ENCODE measurements around the gene KAT6B. TPM values are rescaled to one million over a fixed set of nuclear protein-coding genes. Genes with fewer than 3 reads are reported as not detected.

KAT6B gene
- total RNA-seq, 5 donors from 2014 or later (not counting 1 experiment from before 2014, with no cell fraction given), result 46.2 to 94.4 (median 52.4) TPM

DNA sequence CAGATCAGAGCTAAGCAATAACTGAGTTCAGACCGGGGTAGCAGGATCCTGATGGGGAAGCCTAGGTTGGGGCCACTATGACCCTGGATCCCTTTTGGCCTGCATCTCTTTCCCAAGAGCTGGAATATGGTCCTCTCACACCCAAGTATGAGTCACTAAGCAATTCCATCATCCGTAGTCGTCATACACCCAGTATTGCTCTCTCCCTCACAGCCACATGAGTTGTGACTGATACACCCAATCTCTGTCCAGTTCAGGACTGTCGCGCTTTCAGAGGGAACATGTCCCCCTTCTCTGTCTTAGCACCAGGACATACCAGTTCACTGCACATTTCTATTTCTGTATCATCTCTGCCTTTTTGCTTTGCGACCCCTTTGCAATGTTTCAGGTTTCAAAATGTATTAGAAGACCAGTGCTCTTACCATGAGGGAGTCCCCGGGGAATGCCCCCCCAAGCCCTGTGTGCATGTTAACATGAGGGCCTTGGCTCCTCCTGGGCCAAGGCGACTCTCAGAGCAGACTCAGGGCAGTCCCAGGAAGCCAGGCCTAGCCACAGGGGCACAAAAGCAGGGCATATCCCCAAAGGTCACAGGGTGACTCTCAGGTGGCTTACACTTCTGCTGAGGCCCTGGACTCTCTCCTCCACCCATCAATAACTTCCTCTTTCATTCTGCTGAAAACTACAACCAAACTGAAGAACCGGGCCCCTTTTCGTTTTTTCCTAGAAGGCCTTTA, 209.7 kb downstream of the KAT6B start:
- Histone ChIP-seq H3K9me3 (no peaks in the 10 kb centered on the region), H3K36me3 (ENCODE audit: control insufficient read depth in 2 of 2, extremely low read depth in 1 of 2, insufficient read depth in 1 of 2, low read length in 1 of 2) (peaks cover 0 to under 1% of the 10 kb centered on the region in 2 donors), H3K4me3 (ENCODE audit: control insufficient read depth in 1 of 2, extremely low read depth in 1 of 2, low read length in 1 of 2) (no peak overlapping the region), H3K27me3 (replicated peaks in 1 of 2; ENCODE audit: control insufficient read depth in 2 of 2, extremely low read depth in 1 of 2, insufficient read depth in 2 of 2, low read length in 1 of 2) (peaks cover 0 to 2% of the 10 kb centered on the region in 2 experiments), H3K4me1 (ENCODE audit: control insufficient read depth in 1 of 2, extremely low read depth in 1 of 2, insufficient read depth in 2 of 2, low read length in 2 of 2) (no peaks in the 10 kb centered on the region), H3K27ac (ENCODE audit: low read length) (no peak overlapping the region)
- WGBS (ENCODE audit: insufficient coverage), result 81% methylated on average over 10 of the region's 10 CpGs
- no peak overlapping the region for H3K27ac Mint-ChIP-seq
- no peak for ATAC-seq (replicated peaks in 1 of 4)
- H3K27me3 Mint-ChIP-seq, result no peaks in the 10 kb centered on the region
- H3K36me3 Mint-ChIP-seq, result peaks cover 6% of the 10 kb centered on the region
- H3K4me3 Mint-ChIP-seq, result no peak overlapping the region
- no peaks in the 10 kb centered on the region for H3K9me3 Mint-ChIP-seq
- POLR2A ChIA-PET, result no interaction called here
- CTCF ChIA-PET, result interaction anchor here in 1 of 2 donors (0.8 kb wide), 1 partner anchor 16 kb away, joined by 3 read pairs; no protein-coding TSS in a partner anchor
- no peak for DNase-seq
- H3K4me1 Mint-ChIP-seq, result peaks cover 9 to 15% (median 14%) of the 10 kb centered on the region in 3 donors

- H3K27ac ChIP-seq (ENCODE audit: low read length), result no peak overlapping the region
- H3K4me3 ChIP-seq (ENCODE audit: control insufficient read depth in 1 of 2, extremely low read depth in 1 of 2, low read length in 1 of 2), result no peak overlapping the region
- H3K36me3 ChIP-seq (ENCODE audit: control insufficient read depth in 2 of 2, extremely low read depth in 1 of 2, insufficient read depth in 1 of 2, low read length in 1 of 2), result no peaks in the 10 kb centered on the region
- H3K9me3 ChIP-seq, result no peaks in the 10 kb centered on the region
- DNase-seq (no peak), ATAC-seq (replicated peaks in 1 of 4) (no peak)
- Mint-ChIP-seq H3K36me3 (peaks cover 6% of the 10 kb centered on the region), H3K27ac (no peak overlapping the region), H3K4me3 (no peak overlapping the region), H3K27me3 (no peaks in the 10 kb centered on the region), H3K9me3 (no peaks in the 10 kb centered on the region), H3K4me1 (peaks cover 9 to 16% (median 15%) of the 10 kb centered on the region in 3 donors)
- H3K27me3 ChIP-seq (replicated peaks in 1 of 2; ENCODE audit: control insufficient read depth in 2 of 2, extremely low read depth in 1 of 2, insufficient read depth in 2 of 2, low read length in 1 of 2), result peaks cover 0 to 5% of the 10 kb centered on the region in 2 experiments
- POLR2A ChIA-PET, result no interaction called here
- CTCF ChIA-PET, result interaction anchor here in 1 of 2 donors (0.8 kb wide), 1 partner anchor 18 kb away, joined by 3 read pairs; no protein-coding TSS in a partner anchor
- 90% methylated on average over 16 of the region's 32 CpGs for WGBS (ENCODE audit: insufficient coverage)
- no peaks in the 10 kb centered on the region for H3K4me1 ChIP-seq (ENCODE audit: control insufficient read depth in 1 of 2, extremely low read depth in 1 of 2, insufficient read depth in 2 of 2, low read length in 2 of 2)
These were observed 211.1 kb downstream of the KAT6B start for GRCh38 chr10:75037171-75038153.

DNA sequence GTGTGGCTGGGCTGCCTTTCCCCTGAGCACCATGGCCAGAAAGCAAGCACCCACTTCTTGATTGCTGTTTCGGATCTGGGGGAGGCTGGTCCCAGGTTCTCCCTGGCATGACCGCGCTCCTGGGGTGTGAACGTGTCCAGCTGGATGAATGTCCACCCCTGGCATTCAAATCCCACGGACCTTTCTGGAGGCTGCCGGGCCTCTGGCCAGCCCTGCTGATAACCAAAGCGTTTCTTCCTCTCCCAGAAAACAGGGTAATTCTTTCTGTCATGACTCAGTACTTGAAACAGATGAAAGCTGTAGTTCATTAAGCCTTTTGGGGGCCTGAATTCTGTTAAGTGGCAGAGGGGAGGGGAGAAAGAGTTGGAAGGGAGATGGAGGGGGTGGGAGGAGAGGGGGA, 211.9 kb downstream of the KAT6B start:
- Histone ChIP-seq H3K27me3 (replicated peaks in 1 of 2; ENCODE audit: control insufficient read depth in 2 of 2, extremely low read depth in 1 of 2, insufficient read depth in 2 of 2, low read length in 1 of 2) (peaks cover 0 to 8% of the 10 kb centered on the region in 2 experiments), H3K36me3 (ENCODE audit: control insufficient read depth in 2 of 2, extremely low read depth in 1 of 2, insufficient read depth in 1 of 2, low read length in 1 of 2) (no peaks in the 10 kb centered on the region), H3K27ac (ENCODE audit: low read length) (no peak overlapping the region), H3K4me1 (ENCODE audit: control insufficient read depth in 1 of 2, extremely low read depth in 1 of 2, insufficient read depth in 2 of 2, low read length in 2 of 2) (peaks cover 0 to 3% of the 10 kb centered on the region in 2 experiments), H3K4me3 (ENCODE audit: control insufficient read depth in 1 of 2, extremely low read depth in 1 of 2, low read length in 1 of 2) (no peak overlapping the region), H3K9me3 (no peaks in the 10 kb centered on the region)
- ATAC-seq (replicated peaks in 1 of 4), result no peak
- Mint-ChIP-seq H3K4me1 (peaks cover 9 to 19% (median 15%) of the 10 kb centered on the region in 3 donors), H3K4me3 (no peak overlapping the region), H3K9me3 (no peaks in the 10 kb centered on the region), H3K27ac (no peak overlapping the region), H3K36me3 (no peaks in the 10 kb centered on the region), H3K27me3 (no peaks in the 10 kb centered on the region)
- ChIA-PET CTCF (no interaction called here), POLR2A (no interaction called here)
- no peak for DNase-seq
- WGBS (ENCODE audit: insufficient coverage), result 90% methylated on average over 6 of the region's 7 CpGs

DNA sequence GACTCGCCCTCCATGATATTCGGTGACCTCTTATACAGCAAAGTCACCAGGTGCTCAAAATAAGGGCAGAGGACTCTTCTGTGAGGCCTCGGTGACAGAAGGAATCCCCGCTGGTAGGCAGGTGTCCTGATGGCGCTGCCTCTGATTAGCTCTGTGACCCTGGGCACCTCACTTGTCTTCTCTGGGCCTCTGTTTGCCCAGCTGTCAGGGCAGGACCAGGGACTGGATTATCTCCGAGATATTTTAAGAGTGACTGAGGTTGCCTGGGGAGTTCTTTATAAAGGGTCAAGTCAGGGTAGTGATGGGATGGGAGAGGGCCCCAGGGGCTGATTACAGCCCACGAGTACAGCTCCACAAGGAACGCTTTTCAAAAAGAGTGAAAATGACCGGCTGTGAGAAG, 214.2 kb downstream of the KAT6B start:
- Histone ChIP-seq H3K4me3 (ENCODE audit: control insufficient read depth in 1 of 2, extremely low read depth in 1 of 2, low read length in 1 of 2) (no peak overlapping the region), H3K9me3 (no peaks in the 10 kb centered on the region), H3K27ac (ENCODE audit: low read length) (no peak overlapping the region), H3K36me3 (ENCODE audit: control insufficient read depth in 2 of 2, extremely low read depth in 1 of 2, insufficient read depth in 1 of 2, low read length in 1 of 2) (no peaks in the 10 kb centered on the region), H3K27me3 (replicated peaks in 1 of 2; ENCODE audit: control insufficient read depth in 2 of 2, extremely low read depth in 1 of 2, insufficient read depth in 2 of 2, low read length in 1 of 2) (peaks cover 0 to 21% of the 10 kb centered on the region in 2 experiments), H3K4me1 (ENCODE audit: control insufficient read depth in 1 of 2, extremely low read depth in 1 of 2, insufficient read depth in 2 of 2, low read length in 2 of 2) (peaks cover 0 to 15% of the 10 kb centered on the region in 2 experiments)
- CTCF ChIA-PET, result no interaction called here
- Mint-ChIP-seq H3K36me3 (no peaks in the 10 kb centered on the region), H3K4me1 (peaks cover 9 to 13% (median 13%) of the 10 kb centered on the region in 3 donors), H3K27me3 (peaks cover 3 to 6% of the 10 kb centered on the region in 2 donors), H3K9me3 (no peaks in the 10 kb centered on the region), H3K4me3 (no peak overlapping the region), H3K27ac (no peak overlapping the region)
- WGBS (ENCODE audit: insufficient coverage), result 89% methylated on average over 9 of the region's 9 CpGs
- POLR2A ChIA-PET, result no interaction called here
- DNase-seq (no peak), ATAC-seq (replicated peaks in 1 of 4) (no peak)

DNA sequence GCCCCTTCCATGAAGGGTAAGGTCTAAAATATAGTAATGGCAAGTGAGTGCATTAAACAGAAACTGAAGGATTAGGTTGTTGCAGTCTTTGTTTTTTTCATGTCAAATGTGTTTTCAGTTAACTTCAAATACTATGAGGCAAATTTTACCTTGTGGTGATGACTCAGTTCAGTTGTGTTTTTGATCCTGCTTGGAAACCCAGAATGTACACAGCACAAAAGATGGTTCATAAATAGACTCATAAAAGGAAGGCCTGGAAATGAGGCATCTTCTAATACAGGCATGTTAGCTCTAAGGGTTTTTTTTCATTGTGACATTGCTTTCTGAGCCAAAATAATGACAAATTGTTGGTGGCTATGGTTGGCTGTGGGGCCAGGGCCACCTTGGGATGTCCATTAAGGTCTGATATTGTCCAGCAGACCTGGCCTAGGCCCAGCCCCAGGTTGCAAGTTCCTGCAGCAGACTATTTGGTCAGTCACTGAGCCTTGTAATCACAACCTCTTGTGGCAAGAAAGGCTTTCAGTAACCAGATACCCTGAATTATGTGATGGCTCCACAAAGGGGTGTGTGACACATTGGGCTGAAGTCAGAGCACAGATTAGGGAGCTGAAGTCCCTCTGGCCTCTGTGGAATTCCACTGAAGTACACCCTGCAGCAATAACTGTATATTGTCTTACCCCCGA, 216.0 kb downstream of the KAT6B start:
- Histone ChIP-seq H3K9me3 (no peaks in the 10 kb centered on the region), H3K4me3 (ENCODE audit: control insufficient read depth in 1 of 2, extremely low read depth in 1 of 2, low read length in 1 of 2) (no peak overlapping the region), H3K27me3 (replicated peaks in 1 of 2; ENCODE audit: control insufficient read depth in 2 of 2, extremely low read depth in 1 of 2, insufficient read depth in 2 of 2, low read length in 1 of 2) (peaks cover 0 to 21% of the 10 kb centered on the region in 2 experiments), H3K27ac (ENCODE audit: low read length) (no peak overlapping the region), H3K36me3 (ENCODE audit: control insufficient read depth in 2 of 2, extremely low read depth in 1 of 2, insufficient read depth in 1 of 2, low read length in 1 of 2) (no peaks in the 10 kb centered on the region), H3K4me1 (ENCODE audit: control insufficient read depth in 1 of 2, extremely low read depth in 1 of 2, insufficient read depth in 2 of 2, low read length in 2 of 2) (peaks cover 0 to 15% of the 10 kb centered on the region in 2 experiments)
- Mint-ChIP-seq H3K36me3 (no peaks in the 10 kb centered on the region), H3K9me3 (no peaks in the 10 kb centered on the region), H3K4me3 (no peak overlapping the region), H3K27me3 (peaks cover 3 to 6% of the 10 kb centered on the region in 2 donors), H3K27ac (no peak overlapping the region), H3K4me1 (peaks cover 9 to 13% (median 13%) of the 10 kb centered on the region in 3 donors)
- ChIA-PET POLR2A (interaction anchor here in 1 of 2 donors (0.7 kb wide), 1 partner anchor 652 kb away, joined by 3 read pairs; no protein-coding TSS in a partner anchor), CTCF (interaction anchor here in 1 of 2 donors (0.8 kb wide), 1 partner anchor 778 kb away, joined by 4 read pairs; no protein-coding TSS in a partner anchor)
- no peak for ATAC-seq (replicated peaks in 1 of 4)
- 89% methylated on average over 1 of the region's 1 CpG for WGBS (ENCODE audit: insufficient coverage)
- no peak for DNase-seq

Measured in T-cell (primary cell).